Measurements from ENCODE around the gene NPPC.
"Not testable (repeated sequence)": the region's sequence is repeated elsewhere in the genome, so short reads cannot be mapped to it uniquely, and the experiment has no call there.

Gene NPPC

DNA sequence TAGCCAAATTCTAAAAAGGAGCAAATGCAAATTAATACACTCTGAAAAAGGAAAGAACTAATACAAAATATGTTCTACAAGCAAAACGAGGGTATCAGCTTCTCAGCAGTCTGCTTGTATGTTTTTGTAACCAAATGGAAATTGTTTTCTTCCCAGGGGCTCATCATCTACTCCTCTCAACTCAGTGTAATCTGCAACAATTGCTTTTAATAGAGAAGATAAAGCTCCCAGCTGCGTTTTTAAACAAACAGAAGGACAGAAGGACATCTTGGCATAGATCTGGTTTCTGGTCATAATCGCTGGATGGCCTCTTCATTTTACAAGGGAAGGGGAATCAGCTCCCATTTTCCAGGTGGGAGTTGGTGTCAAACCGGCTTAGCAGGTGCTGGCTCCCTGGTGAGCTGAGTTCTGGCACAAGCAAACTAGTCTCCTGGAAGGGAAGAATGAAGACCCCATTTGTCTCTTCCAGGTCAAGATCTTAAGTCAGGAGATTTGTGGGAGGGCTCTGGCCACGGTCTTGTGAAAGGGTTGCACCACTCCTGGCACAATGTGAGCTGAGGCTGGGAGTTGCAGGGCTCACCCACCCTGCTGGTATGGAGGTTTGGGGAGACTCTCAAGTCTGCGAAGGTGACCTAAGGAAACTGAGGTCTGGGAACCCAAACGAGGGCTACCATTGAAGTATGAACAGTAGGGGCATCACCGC, 41.6 kb downstream of the NPPC start:
- DNase-seq = no peak

- DNase-seq = peak in 1 of 2 experiments; percentile 12
Measured at GRCh38 chr2:231883468-231883881, 42.7 kb downstream of the NPPC start.

- no peak for DNase-seq
Measured at GRCh38 chr2:231882646-231883045, 43.5 kb downstream of the NPPC start.

DNA sequence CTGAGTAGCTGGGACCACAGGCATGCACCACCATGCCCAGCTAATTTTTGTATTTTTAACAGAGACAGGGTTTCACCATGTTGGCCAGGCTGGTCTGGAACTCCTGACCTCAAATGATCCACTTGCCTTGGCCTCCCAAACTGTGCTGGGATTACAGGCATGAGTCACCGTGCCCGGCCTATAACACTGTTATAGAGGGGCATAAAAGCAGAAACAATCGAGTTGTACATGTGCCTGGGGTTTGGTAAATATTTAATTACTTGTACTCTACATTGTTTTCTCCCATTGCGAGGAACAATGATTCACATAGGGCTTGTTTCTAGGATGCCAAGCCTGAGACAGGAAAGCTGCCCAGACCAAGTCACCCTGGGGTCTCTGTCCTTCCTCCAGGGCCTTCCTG, 45.8 kb downstream of the NPPC start:
- DNase-seq = not testable (repeated sequence)

DNA sequence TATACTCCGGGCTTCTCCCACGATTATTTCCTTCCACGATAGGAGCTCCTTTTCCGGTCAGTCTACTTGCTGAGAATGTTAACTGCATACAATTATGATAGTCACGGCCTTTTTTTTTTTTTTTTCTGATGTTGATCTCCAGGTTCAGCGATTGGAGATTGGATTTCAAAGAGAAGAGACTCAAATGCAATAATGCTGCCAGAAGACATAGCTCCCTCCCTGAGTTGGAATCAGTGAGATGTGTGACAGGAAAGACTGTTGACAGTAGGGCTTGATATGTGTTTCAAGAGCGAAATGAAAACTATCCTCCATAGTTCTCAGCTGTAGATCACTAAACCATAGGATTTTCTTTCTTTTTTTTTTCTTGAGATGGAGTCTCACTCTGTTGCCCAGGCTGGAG, 47.0 kb downstream of the NPPC start:
- no peak for DNase-seq

GRCh38 chr2:231877533-231878456, 48.4 kb downstream of the NPPC start:
- DNase-seq = no peak

- DNase-seq = no peak
Measured at GRCh38 chr2:231874944-231875343, 51.3 kb downstream of the NPPC start.

Measured in NCI-H446 (cell line).